ENCODE data around the gene MERTK.

GRCh38 chr2:111975819-111976218 is 77.4 kb downstream of the MERTK start:
- no peak for TF ChIP-seq EP300 (IDR thresholded peaks at IDR 0.05; ENCODE audit: low read depth)
- no peak for TF ChIP-seq POLR2A (IDR thresholded peaks at IDR 0.05)
